Immature natural killer cell (primary cell): Measurements from ENCODE around the gene ADRA1B. TPM values are rescaled to one million over a fixed set of nuclear protein-coding genes. Genes with fewer than 3 reads are reported as not detected.

ENCODE experiments used
- DNase-seq, 3 donors: peaks; one replicate each; pipeline ENCODE4 v3.0.0; 2022; ENCODE audit warnings: mixed read lengths in 1 of 3
- H3K27ac Mint-ChIP-seq, 6 donors: one replicate each; pipeline ENCODE4 v1.8.0; 2020; ENCODE audit warnings: mixed read lengths in 6 of 6, mild to moderate bottlenecking in 5 of 6, inconsistent platforms in 4 of 6, moderate library complexity in 3 of 6
- H3K27me3 Mint-ChIP-seq, 3 donors: one replicate each; pipeline ENCODE4 v1.8.0; 2020 to 2021; ENCODE audit warnings: low read depth in 3 of 3, mild to moderate bottlenecking in 3 of 3, mixed read lengths in 3 of 3, moderate library complexity in 3 of 3, inconsistent platforms in 1 of 3
- H3K36me3 Mint-ChIP-seq, 3 donors: one replicate each; pipeline ENCODE4 v1.8.0; 2020; ENCODE audit warnings: mixed read lengths in 3 of 3, inconsistent platforms in 2 of 3, mild to moderate bottlenecking in 2 of 3
- H3K4me1 Mint-ChIP-seq, 2 donors: one replicate each; pipeline ENCODE4 v1.8.0; 2020; ENCODE audit warnings: inconsistent platforms in 2 of 2, mild to moderate bottlenecking in 2 of 2, mixed read lengths in 2 of 2, moderate library complexity in 1 of 2
- H3K4me3 Mint-ChIP-seq, 5 donors: one replicate each; pipeline ENCODE4 v1.8.0; 2020; ENCODE audit warnings: mild to moderate bottlenecking in 5 of 5, mixed read lengths in 5 of 5, inconsistent platforms in 3 of 5, moderate library complexity in 3 of 5
- H3K9me3 Mint-ChIP-seq, 6 donors: one replicate each; pipeline ENCODE4 v1.8.0; 2020; ENCODE audit warnings: mild to moderate bottlenecking in 6 of 6, mixed read lengths in 6 of 6, inconsistent platforms in 4 of 6, moderate library complexity in 3 of 6
- polyA plus RNA-seq, 3 donors: library from polyadenylated mRNA; unstranded; fragments of 300-500 nt; fragmentation: Illumina TruSeq; gene quantifications; one replicate each; pipeline ENCODE4 v1.2.3, GENCODE V29; 2021

ADRA1B gene
- polyA plus RNA-seq, 3 donors from 2014 or later, result not detected

DNA sequence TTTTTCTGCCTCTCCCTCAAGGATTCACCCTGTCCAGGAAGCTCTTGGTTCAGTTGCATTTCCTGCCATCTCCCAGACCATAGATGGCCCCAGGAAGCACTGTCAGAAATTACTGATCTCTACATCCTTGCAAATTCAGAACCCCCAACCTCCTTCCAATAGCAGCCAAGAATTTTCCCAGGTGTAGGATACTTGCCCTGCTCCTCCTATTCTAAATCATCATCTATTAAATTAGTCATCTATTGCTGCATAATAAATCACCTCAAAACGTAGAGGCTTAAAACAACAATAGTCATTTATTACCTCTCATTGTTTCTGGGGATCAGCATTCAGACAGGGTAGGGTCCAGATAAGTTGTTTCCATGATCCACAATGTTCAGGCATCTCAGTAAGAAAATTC, 26.1 kb upstream of the ADRA1B start:
- no peaks in the 10 kb centered on the region for H3K36me3 Mint-ChIP-seq
- no peak overlapping the region for H3K27ac Mint-ChIP-seq
- no peak overlapping the region for H3K4me3 Mint-ChIP-seq
- peaks cover 0 to under 1% (median 0%) of the 10 kb centered on the region in 6 donors for H3K9me3 Mint-ChIP-seq
- peaks cover 0 to 15% (median 3%) of the 10 kb centered on the region in 3 donors for H3K27me3 Mint-ChIP-seq
- DNase-seq, result no peak
- H3K4me1 Mint-ChIP-seq, result no peaks in the 10 kb centered on the region

- peaks cover 0 to 2% (median 0%) of the 10 kb centered on the region in 6 donors for H3K9me3 Mint-ChIP-seq
- H3K4me1 Mint-ChIP-seq, result no peaks in the 10 kb centered on the region
- H3K36me3 Mint-ChIP-seq, result no peaks in the 10 kb centered on the region
- H3K4me3 Mint-ChIP-seq, result no peak overlapping the region
- no peak for DNase-seq
- peaks cover 0 to 13% (median 2%) of the 10 kb centered on the region in 3 donors for H3K27me3 Mint-ChIP-seq
- no peak overlapping the region for H3K27ac Mint-ChIP-seq
Observed at GRCh38 chr5:159891371-159891770, 24.9 kb upstream of the ADRA1B start.

DNA sequence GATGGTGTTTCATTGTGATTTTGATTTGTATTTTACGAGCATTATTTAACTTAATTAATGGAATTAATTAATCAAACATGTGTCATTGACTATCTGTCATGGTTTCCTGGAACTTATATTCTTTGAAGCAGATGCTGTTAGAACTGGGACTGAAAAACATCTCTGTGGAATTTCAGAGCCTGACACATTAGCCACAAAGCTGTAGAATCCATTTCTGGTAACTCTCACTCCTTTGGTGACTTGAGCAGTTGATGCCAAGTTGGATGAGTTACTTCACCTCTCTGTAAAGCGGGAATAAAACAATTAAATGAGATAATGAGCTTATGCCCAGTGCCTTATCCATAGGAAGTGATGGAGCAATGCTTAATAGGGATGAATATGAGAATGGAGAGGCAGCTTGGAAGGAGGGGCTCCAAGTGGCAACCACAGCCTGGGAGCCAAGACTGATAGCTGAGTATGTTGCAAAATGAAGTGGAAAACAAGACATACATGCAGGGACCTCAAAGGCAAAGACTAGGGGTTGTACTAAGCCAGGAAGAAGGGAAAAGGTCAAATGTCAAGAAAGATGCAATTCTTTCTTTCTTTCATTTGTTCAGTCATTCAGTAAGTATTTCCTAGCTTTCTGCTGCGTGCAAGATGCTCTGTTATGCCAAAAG, 23.1 kb upstream of the ADRA1B start:
- no peak for DNase-seq
- peaks cover 0 to 2% (median 0%) of the 10 kb centered on the region in 6 donors for H3K9me3 Mint-ChIP-seq
- no peaks in the 10 kb centered on the region for H3K36me3 Mint-ChIP-seq
- H3K27ac Mint-ChIP-seq, result no peak overlapping the region
- H3K4me1 Mint-ChIP-seq, result no peaks in the 10 kb centered on the region
- H3K27me3 Mint-ChIP-seq, result peaks cover 3 to 13% (median 4%) of the 10 kb centered on the region in 3 donors
- H3K4me3 Mint-ChIP-seq, result no peak overlapping the region

DNA sequence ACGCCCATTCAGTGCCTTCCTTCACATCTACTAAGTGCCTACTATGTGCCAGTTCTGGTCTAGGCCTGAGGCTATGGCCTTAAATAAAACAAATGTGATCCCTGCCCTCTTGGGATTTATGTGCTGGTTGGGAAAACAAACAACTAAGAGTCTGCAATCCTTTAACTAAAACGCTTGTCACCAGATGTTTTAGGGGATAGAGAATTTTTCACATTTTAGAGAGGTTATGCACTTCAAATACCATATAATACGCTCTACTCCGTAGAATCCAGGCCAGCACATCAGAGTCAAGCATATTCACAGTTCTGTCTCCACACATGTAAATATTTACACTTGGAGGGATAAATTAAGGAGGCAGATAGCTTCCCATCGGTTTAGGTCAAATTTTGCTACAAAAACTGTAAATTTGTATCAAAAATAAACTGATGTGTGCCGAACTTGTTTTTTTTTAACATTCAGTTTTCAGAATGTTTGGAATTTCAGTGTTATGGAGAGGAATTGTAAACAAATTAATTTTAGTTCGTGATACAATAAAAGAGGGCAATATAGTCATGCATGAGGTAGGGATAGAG, 22.0 kb upstream of the ADRA1B start:
- Mint-ChIP-seq H3K4me3 (no peak overlapping the region), H3K36me3 (no peaks in the 10 kb centered on the region), H3K27ac (no peak overlapping the region), H3K4me1 (no peaks in the 10 kb centered on the region), H3K27me3 (peaks cover 4 to 9% (median 5%) of the 10 kb centered on the region in 3 donors), H3K9me3 (peaks cover 0 to 2% (median 0%) of the 10 kb centered on the region in 6 donors)
- no peak for DNase-seq

GRCh38 chr5:159897786-159898393, 18.4 kb upstream of the ADRA1B start:
- no peak for DNase-seq
- Mint-ChIP-seq H3K27me3 (peaks cover 2 to 5% (median 5%) of the 10 kb centered on the region in 3 donors), H3K4me1 (no peaks in the 10 kb centered on the region), H3K36me3 (no peaks in the 10 kb centered on the region), H3K4me3 (no peak overlapping the region), H3K27ac (no peak overlapping the region), H3K9me3 (peaks cover 0 to 2% (median 0%) of the 10 kb centered on the region in 6 donors)

- Mint-ChIP-seq H3K4me3 (no peak overlapping the region), H3K27ac (no peak overlapping the region), H3K4me1 (no peaks in the 10 kb centered on the region), H3K27me3 (peaks cover 2 to 8% (median 7%) of the 10 kb centered on the region in 3 donors), H3K36me3 (no peaks in the 10 kb centered on the region), H3K9me3 (peaks cover 0 to 2% (median 0%) of the 10 kb centered on the region in 6 donors)
- DNase-seq, result no peak
Observed at GRCh38 chr5:159899067-159900049, 16.9 kb upstream of the ADRA1B start.

GRCh38 chr5:159901308-159901707, 15.0 kb upstream of the ADRA1B start:
- Mint-ChIP-seq H3K36me3 (no peaks in the 10 kb centered on the region), H3K4me3 (no peak overlapping the region), H3K9me3 (no peaks in the 10 kb centered on the region), H3K27ac (no peak overlapping the region), H3K4me1 (no peaks in the 10 kb centered on the region), H3K27me3 (peaks cover 4 to 8% (median 6%) of the 10 kb centered on the region in 3 donors)
- DNase-seq, result no peak

DNA sequence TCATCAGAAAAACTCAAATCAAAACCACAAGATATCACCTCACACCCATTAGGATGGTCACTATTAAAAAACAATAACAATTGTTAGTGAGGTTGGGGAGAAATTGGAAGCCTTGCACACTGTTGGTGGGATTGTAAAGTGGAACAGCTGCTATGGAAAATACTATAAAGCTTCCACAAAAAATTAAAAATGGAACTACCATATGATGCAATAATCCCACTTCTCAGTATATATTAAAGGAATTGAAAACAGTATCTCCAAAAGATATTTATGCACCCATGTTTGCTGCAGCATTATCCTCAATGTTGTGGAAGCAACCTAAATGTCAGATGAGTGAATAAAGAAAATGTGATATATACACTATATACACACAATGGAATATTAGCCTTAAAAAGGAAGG, 14.5 kb upstream of the ADRA1B start:
- no peaks in the 10 kb centered on the region for H3K36me3 Mint-ChIP-seq
- peaks cover 4 to 8% (median 6%) of the 10 kb centered on the region in 3 donors for H3K27me3 Mint-ChIP-seq

DNA sequence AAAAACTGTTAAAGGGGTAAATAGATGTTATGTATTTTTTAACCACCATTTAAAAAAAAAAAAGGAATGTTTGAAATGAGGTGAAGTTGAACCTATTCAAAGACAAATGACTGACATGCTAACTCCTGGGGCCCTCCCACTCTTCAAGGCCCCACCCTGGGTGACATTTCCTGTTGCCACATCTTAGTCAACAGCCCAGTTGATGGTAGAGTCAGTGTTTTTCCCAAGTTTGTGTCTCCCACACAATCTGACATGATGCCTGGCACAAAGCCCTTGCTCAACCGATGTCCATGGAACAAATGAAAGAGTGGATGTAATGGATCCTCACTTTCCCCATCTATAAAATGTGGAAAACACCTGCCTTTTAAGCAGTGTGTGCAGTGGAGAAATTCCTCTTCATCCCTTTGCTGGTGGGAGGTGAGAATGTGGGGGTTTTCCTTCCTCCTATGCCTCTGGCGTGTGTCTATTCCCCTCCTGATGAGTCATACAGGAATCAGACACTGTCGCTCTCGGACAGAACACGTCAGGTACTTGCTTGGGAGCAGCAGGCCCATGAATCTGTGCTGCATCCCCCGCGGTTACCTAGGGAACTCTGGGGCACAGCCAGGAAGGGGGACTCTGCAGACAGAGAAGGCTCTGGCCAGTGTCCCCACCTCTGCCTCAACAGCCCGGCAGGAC, 13.7 kb upstream of the ADRA1B start:
- no peaks in the 10 kb centered on the region for H3K36me3 Mint-ChIP-seq
- peaks cover 4 to 8% (median 6%) of the 10 kb centered on the region in 3 donors for H3K27me3 Mint-ChIP-seq
- H3K27ac Mint-ChIP-seq, result no peak overlapping the region

More for the DNA sequence above, 14.5 kb upstream of the ADRA1B start:
- DNase-seq, result no peak
- no peaks in the 10 kb centered on the region for H3K4me1 Mint-ChIP-seq
- no peaks in the 10 kb centered on the region for H3K9me3 Mint-ChIP-seq
- no peak overlapping the region for H3K4me3 Mint-ChIP-seq
- no peak overlapping the region for H3K27ac Mint-ChIP-seq

GRCh38 chr5:159903131-159903530, 13.2 kb upstream of the ADRA1B start:
- Mint-ChIP-seq H3K27me3 (peaks cover 4 to 5% (median 5%) of the 10 kb centered on the region in 3 donors), H3K9me3 (no peaks in the 10 kb centered on the region), H3K36me3 (no peaks in the 10 kb centered on the region), H3K4me1 (no peaks in the 10 kb centered on the region), H3K4me3 (no peak overlapping the region), H3K27ac (no peak overlapping the region)
- DNase-seq, result no peak

More for the DNA sequence above, 13.7 kb upstream of the ADRA1B start:
- no peak overlapping the region for H3K4me3 Mint-ChIP-seq
- H3K4me1 Mint-ChIP-seq, result no peaks in the 10 kb centered on the region
- no peak for DNase-seq
- no peaks in the 10 kb centered on the region for H3K9me3 Mint-ChIP-seq

DNA sequence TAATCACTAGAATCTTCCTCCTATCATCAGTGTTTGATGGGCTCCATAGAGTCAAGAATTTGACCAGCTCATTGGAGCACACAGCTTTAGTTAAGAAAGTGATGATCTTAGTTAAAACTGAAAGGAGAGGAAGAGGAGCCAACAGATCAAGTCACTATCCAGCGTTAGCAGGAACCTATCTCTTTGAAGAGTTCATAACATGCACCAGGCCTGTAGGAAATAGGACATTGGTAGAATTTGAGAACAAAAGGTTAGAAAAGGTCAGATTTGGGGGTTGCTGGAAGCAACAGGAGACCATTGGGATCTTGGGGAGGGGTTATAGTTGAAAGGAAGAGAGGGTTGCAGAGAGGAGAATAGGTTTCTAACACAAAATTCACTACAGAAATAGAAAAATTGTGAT, 11.4 kb upstream of the ADRA1B start:
- Mint-ChIP-seq H3K27ac (no peak overlapping the region), H3K27me3 (peaks cover 2 to 6% (median 6%) of the 10 kb centered on the region in 3 donors), H3K36me3 (no peaks in the 10 kb centered on the region), H3K4me1 (no peaks in the 10 kb centered on the region), H3K9me3 (no peaks in the 10 kb centered on the region), H3K4me3 (no peak overlapping the region)
- no peak for DNase-seq

DNA sequence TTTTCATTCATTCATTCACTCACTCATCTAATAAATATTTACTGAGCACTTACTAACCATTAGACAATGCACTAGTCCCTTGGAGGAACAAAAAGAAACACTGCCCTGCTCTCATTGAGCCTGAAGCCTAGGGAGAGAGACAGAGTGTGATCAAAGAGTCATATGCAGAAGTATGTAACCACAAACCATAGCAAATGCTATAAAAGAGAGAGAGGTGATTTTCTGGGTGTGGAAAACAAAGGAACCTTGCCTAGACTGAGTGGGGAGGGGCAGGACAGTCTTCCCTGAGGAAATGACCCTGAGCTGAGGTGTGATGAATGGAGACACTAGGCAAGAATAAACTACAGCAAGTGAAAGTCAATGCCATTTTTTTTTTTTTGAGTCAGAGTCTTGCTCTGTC, 10.8 kb upstream of the ADRA1B start:
- H3K27ac Mint-ChIP-seq, result no peak overlapping the region
- peaks cover 4 to 10% (median 6%) of the 10 kb centered on the region in 3 donors for H3K27me3 Mint-ChIP-seq
- no peaks in the 10 kb centered on the region for H3K36me3 Mint-ChIP-seq
- no peaks in the 10 kb centered on the region for H3K4me1 Mint-ChIP-seq
- no peak for DNase-seq
- no peak overlapping the region for H3K4me3 Mint-ChIP-seq
- H3K9me3 Mint-ChIP-seq, result no peaks in the 10 kb centered on the region

DNA sequence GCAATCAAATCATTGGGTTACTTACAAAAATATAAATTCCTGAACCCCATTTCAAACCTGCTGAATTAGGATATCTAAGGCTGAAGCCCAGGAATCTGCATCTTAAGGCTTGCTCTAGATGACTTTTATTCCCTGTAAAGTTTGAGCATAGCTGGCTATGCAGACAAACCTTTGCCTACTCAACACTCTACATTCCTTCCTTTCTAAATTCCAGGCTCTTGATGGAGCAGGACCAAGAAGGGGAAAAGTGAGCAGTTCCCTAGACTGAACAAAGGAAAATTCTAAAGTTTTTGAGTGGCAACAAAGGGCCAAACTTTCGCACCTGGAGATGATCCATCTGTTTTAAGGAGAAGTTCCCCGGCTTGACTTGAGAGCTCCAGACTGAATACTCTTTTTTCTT, 9.8 kb upstream of the ADRA1B start:
- DNase-seq, result no peak
- H3K27me3 Mint-ChIP-seq, result peaks cover 4 to 10% (median 6%) of the 10 kb centered on the region in 3 donors
- H3K27ac Mint-ChIP-seq, result no peak overlapping the region
- no peak overlapping the region for H3K4me3 Mint-ChIP-seq
- no peaks in the 10 kb centered on the region for H3K9me3 Mint-ChIP-seq
- H3K36me3 Mint-ChIP-seq, result no peaks in the 10 kb centered on the region
- H3K4me1 Mint-ChIP-seq, result no peaks in the 10 kb centered on the region
